GM12865 (cell line): ENCODE results near the gene RUSF1.

Experiments
- DNase-seq: peaks from one replicate; pipeline ENCODE4 v3.0.0; 2010; ENCODE audit warnings: low read depth
- H3K4me3 ChIP-seq: 2 replicates; pipeline ENCODE4 v1.5.1; 2011; ENCODE audit warnings: mild to moderate bottlenecking, low read depth, low read length, control low read depth
- TF ChIP-seq, protein P1 (sequence below): IDR thresholded peaks from 2 replicates; pipeline ENCODE4 v1.5.1; 2011; ENCODE audit warnings: low read length, control low read depth, low read depth, inconsistent platforms; ENCODE audit not compliant: insufficient read depth; ENCODE audit errors: missing control alignments

The RUSF1 gene

DNA sequence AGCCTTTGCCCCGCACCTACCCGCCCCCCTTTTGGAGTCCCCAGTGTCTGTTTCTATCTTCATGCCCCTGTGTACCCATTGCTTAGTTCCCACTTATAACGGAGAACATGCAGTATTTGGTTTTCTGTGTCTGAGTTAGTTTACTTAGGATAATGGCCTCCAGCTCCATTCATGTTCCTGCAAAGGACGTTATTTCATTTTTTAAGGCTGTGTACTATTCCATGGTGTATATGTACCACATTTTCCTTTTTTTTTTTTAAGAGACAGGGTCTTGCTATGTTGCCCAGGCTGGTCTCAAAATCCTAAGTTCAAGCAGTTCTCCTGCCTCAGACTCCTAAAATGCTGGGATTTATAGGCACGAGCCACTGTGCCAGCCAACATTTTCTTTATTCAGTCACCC is 40.3 kb downstream of the RUSF1 start:
- TF ChIP-seq, protein P1, sequence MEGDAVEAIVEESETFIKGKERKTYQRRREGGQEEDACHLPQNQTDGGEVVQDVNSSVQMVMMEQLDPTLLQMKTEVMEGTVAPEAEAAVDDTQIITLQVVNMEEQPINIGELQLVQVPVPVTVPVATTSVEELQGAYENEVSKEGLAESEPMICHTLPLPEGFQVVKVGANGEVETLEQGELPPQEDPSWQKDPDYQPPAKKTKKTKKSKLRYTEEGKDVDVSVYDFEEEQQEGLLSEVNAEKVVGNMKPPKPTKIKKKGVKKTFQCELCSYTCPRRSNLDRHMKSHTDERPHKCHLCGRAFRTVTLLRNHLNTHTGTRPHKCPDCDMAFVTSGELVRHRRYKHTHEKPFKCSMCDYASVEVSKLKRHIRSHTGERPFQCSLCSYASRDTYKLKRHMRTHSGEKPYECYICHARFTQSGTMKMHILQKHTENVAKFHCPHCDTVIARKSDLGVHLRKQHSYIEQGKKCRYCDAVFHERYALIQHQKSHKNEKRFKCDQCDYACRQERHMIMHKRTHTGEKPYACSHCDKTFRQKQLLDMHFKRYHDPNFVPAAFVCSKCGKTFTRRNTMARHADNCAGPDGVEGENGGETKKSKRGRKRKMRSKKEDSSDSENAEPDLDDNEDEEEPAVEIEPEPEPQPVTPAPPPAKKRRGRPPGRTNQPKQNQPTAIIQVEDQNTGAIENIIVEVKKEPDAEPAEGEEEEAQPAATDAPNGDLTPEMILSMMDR: no peak
- DNase-seq: no peak
- no peak overlapping the region for H3K4me3 ChIP-seq

GRCh38 chr16:31467151-31467773 is 40.9 kb downstream of the RUSF1 start:
- no peak overlapping the region for H3K4me3 ChIP-seq
- DNase-seq: no peak

DNA sequence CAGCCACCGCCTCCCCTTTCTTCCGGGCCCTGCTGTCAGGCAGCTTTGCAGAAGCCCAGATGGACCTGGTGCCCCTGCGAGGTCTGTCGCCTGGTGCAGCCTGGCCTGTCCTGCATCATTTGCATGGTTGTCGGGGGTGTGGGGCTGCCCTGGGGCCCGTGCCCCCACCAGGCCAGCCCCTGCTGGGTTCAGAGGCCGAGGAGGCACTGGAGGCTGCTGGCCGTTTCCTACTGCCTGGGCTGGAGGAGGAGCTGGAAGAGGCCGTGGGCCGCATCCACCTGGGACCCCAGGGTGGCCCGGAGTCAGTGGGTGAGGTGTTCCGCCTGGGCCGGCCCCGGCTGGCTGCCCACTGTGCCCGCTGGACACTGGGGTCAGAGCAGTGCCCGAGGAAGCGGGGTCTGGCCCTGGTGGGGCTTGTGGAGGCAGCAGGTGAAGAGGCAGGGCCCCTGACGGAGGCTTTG is 41.8 kb downstream of the RUSF1 start:
- TF ChIP-seq, protein P1: no peak

More at GRCh38 chr16:31467151-31467773, 40.9 kb downstream of the RUSF1 start:
- TF ChIP-seq, protein P1: no peak

DNA sequence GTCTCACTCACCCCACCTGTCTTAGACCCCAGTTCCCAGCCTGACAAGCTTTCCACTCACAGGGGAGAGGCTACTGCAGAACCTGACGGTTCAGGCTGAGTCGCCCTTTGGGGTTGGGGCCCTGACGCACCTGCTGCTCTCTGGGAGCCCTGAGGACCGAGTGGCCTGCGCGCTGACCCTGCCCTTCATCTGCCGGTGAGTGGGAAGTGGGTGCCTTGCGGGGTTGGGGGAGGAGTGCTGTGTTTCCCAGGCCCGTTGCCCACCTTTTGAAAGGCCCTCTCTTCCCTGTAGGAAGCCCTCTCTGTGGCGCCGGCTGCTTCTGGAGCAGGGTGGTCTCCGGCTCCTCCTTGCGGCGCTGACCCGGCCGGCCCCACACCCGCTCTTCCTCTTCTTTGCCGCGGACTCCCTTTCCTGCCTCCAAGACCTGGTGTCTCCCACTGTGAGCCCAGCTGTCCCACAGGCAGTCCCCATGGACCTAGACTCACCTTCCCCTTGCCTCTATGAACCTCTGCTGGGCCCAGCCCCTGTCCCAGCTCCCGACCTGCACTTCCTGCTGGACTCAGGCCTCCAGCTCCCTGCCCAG is 42.3 kb downstream of the RUSF1 start:
- no peak overlapping the region for H3K4me3 ChIP-seq
- TF ChIP-seq, protein P1: no peak
- DNase-seq: no peak

More for the DNA sequence above, 41.8 kb downstream of the RUSF1 start:
- no peak overlapping the region for H3K4me3 ChIP-seq
- no peak for DNase-seq

DNA sequence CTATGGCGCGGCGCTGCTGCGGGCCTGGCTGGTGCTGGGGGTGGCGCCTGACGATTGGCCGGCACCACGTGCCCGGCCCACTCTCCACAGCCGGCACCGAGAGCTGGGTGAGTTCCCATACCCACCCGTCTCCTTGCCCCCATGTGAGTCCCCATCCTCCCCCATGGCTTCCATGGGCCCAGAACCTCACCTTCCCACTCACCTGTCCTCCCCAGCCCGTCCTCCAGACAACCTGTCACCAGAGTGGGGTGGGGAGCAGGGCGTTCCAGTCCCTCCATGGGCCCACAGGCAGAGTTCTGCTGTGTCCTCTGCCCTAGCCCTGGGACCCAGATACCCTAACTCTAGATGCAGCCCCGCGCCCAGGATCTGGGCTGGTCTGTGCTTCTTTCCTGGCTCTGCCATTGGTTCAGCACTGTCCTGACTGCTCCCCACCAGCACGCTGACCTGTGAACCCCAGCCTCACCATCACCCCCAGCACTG is 43.4 kb downstream of the RUSF1 start:
- no peak for DNase-seq
- H3K4me3 ChIP-seq: no peak overlapping the region
- TF ChIP-seq, protein P1: no peak

DNA sequence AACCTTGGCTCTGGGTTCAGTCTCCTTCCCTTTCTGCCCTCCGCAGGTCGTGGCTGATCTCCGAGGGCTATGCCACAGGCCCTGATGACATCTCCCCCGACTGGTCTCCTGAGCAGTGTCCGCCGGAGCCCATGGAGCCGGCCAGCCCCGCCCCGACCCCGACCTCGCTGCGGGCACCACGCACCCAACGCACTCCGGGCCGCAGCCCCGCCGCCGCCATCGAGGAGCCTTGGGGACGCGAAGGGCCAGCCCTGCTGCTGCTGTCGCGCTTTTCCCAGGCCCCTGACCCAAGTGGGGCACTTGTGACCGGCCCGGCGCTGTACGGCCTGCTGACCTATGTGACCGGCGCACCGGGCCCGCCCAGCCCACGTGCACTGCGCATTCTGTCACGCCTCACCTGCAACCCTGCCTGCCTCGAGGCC is 43.8 kb downstream of the RUSF1 start:
- no peak for DNase-seq
- H3K4me3 ChIP-seq: no peak overlapping the region
- TF ChIP-seq, protein P1: no peak
